Transverse colon (tissue), 4 donors: ENCODE results near the gene SLC25A23. TPM values are rescaled to one million over a fixed set of nuclear protein-coding genes. Genes with fewer than 3 reads are reported as not detected.

Experiments used
- DNase-seq: peaks from one replicate; pipeline ENCODE4 v3.0.0-alpha.2; 2019
- H3K27ac ChIP-seq, 4 donors: fragments of 200-600 bp; sonication (generic); 2 replicates each; pipeline ENCODE4 v1.5.1; 2016 to 2018; ENCODE audit warnings: inconsistent platforms in 4 of 4
- H3K27me3 ChIP-seq: fragments of 200-600 bp; sonication (generic); 2 replicates; pipeline ENCODE4 v1.5.1; 2017; ENCODE audit warnings: inconsistent platforms
- H3K36me3 ChIP-seq, 4 donors: fragments of 200-600 bp; sonication (generic); 2 replicates each; pipeline ENCODE4 v1.5.1; 2017 to 2019; ENCODE audit warnings: inconsistent platforms in 4 of 4
- H3K4me1 ChIP-seq, 4 donors: fragments of 200-600 bp; sonication (generic); 2 replicates each; pipeline ENCODE4 v1.5.1; 2017 to 2020; ENCODE audit warnings: inconsistent platforms in 4 of 4
- H3K4me3 ChIP-seq, 4 donors: fragments of 200-600 bp; sonication (generic); 1 replicate in 1 of 4; 2 replicates in 3 of 4; pipeline versions ENCODE4 v1.5.1 to v1.6.1; 2017 to 2019; ENCODE audit warnings: inconsistent platforms in 4 of 4
- H3K9me3 ChIP-seq, 2 donors: fragments of 200-600 bp; sonication (generic); 2 replicates each; pipeline ENCODE4 v1.5.1; 2017 to 2019; ENCODE audit warnings: inconsistent platforms in 2 of 2
- CTCF ChIP-seq, 5 experiments: fragments of 200-600 bp in 3 of 5; fragments of 450-650 bp in 2 of 5; sonication (generic) in 3 of 5; IDR thresholded peaks; 1 replicate in 2 of 5; 2 replicates in 3 of 5; pipeline ENCODE4 v1.5.1; 2016 to 2017; ENCODE audit warnings: antibody characterized with exemption in 5 of 5, inconsistent platforms in 3 of 5, mild to moderate bottlenecking in 2 of 5, moderate library complexity in 1 of 5
- EP300 ChIP-seq: sonication (generic); formaldehyde crosslinking; IDR thresholded peaks from one replicate; pipeline ENCODE4 v1.6.1; 2017; ENCODE audit warnings: antibody characterized with exemption, low read depth
- POLR2A ChIP-seq: fragments of 450-650 bp; IDR thresholded peaks from one replicate; pipeline ENCODE4 v1.6.1; 2016; ENCODE audit warnings: antibody characterized with exemption, mild to moderate bottlenecking, moderate library complexity
- POLR2AphosphoS5 ChIP-seq, 3 donors: sonication (generic); formaldehyde crosslinking; IDR thresholded peaks; one replicate each; pipeline ENCODE4 v1.6.1; 2016; ENCODE audit warnings: antibody characterized with exemption in 3 of 3
- WGBS, 2 donors: methylation state at CpG; one replicate each; pipeline ENCODE4 v1.1.5; 2018; ENCODE audit warnings: low coverage in 1 of 2; 5-methylcytosine and 5-hydroxymethylcytosine counted together
- in situ Hi-C, 4 donors: fragments of 200-750 bp; cut with MboI; loops; one replicate each; pipeline versions ENCODE4 v1.15.0 to v1.15.1; 2017; ENCODE audit warnings: low sequenced_read_pairs in 3 of 4, low pct_ligation_motif_present in 1 of 4, low pct_unique_long_range_greater_than_20kb in 1 of 4
- intact Hi-C: fragments of 100-400 bp; cut with DNase I; formaldehyde crosslinking; loops from one replicate; pipeline ENCODE4 v1.15.1; 2023; ENCODE audit warnings: low total_unique reads
- total RNA-seq, 4 donors: library from RNA; depleted of rRNA; stranded (reverse); fragments of >200 nt; gene quantifications; one replicate each; pipeline ENCODE4 v1.1.0, GENCODE V29; 2016

SLC25A23 gene
- total RNA-seq, 4 donors from 2014 or later: 77.2 to 216 (median 171) TPM

- peaks cover 0 to 28% (median 7%) of the 10 kb centered on the region in 4 donors for H3K36me3 ChIP-seq
- peaks cover 9 to 21% (median 14%) of the 10 kb centered on the region in 4 donors for H3K4me1 ChIP-seq
- TF ChIP-seq POLR2AphosphoS5 (IDR thresholded peaks at IDR 0.05) (no peak), POLR2A (no peak), EP300 (no peak), CTCF (IDR thresholded peaks at IDR 0.05) (no peak)
- no peaks in the 10 kb centered on the region for H3K9me3 ChIP-seq
- in situ Hi-C loops: no loop called here
- no peak overlapping the region for H3K4me3 ChIP-seq
- H3K27ac ChIP-seq: no peak overlapping the region
- DNase-seq: no peak
- intact Hi-C loops: loop anchor here (5.0 kb wide), 1 partner anchor 1484 kb away; no protein-coding TSS in a partner anchor
- no peaks in the 10 kb centered on the region for H3K27me3 ChIP-seq
- 93 to 98% methylated on average over 3 to 15 of the region's 15 CpGs for WGBS, 2 donors
Measured at GRCh38 chr19:6455924-6456323, 3.7 kb downstream of the SLC25A23 start.

GRCh38 chr19:6453951-6454565 lies 5.5 kb downstream of the SLC25A23 start:
- TF ChIP-seq CTCF (IDR thresholded peaks at IDR 0.05): no peak
- no peak for TF ChIP-seq POLR2A
- TF ChIP-seq EP300: no peak
- no peak for TF ChIP-seq POLR2AphosphoS5 (IDR thresholded peaks at IDR 0.05)
- in situ Hi-C loops (no loop called here), intact Hi-C loops (no loop called here)
- Histone ChIP-seq H3K27me3 (no peaks in the 10 kb centered on the region), H3K4me1 (peaks cover 9 to 13% (median 10%) of the 10 kb centered on the region in 4 donors), H3K4me3 (no peak overlapping the region), H3K27ac (no peak overlapping the region), H3K36me3 (peaks cover 0 to 28% (median 7%) of the 10 kb centered on the region in 4 donors), H3K9me3 (no peaks in the 10 kb centered on the region)
- 99% methylated on average over 11 of the region's 11 CpGs; no CpG with 5 or more reads in 1 of the 2 donors for WGBS, 2 donors
- DNase-seq: no peak

GRCh38 chr19:6452899-6453298 lies 6.7 kb downstream of the SLC25A23 start:
- Histone ChIP-seq H3K36me3 (peaks cover 0 to 28% (median 7%) of the 10 kb centered on the region in 4 donors), H3K9me3 (no peaks in the 10 kb centered on the region), H3K4me3 (no peak overlapping the region), H3K27ac (no peak overlapping the region), H3K4me1 (peaks cover 0 to 1% (median 0%) of the 10 kb centered on the region in 4 donors), H3K27me3 (no peaks in the 10 kb centered on the region)
- intact Hi-C loops (no loop called here), in situ Hi-C loops (no loop called here)
- no peak for DNase-seq
- 94 to 99% methylated on average over 2 of the region's 2 CpGs for WGBS, 2 donors
- TF ChIP-seq CTCF (IDR thresholded peaks at IDR 0.05) (no peak), POLR2AphosphoS5 (IDR thresholded peaks at IDR 0.05) (no peak), POLR2A (no peak), EP300 (no peak)

- H3K4me1 ChIP-seq: no peaks in the 10 kb centered on the region
- in situ Hi-C loops (no loop called here), intact Hi-C loops (no loop called here)
- WGBS, 2 donors: 94 to 100% methylated on average over 1 to 19 of the region's 19 CpGs
- TF ChIP-seq EP300 (no peak), POLR2A (no peak), CTCF (IDR thresholded peaks at IDR 0.05) (no peak), POLR2AphosphoS5 (IDR thresholded peaks at IDR 0.05) (no peak)
- DNase-seq: no peak
- H3K4me3 ChIP-seq: no peak overlapping the region
- H3K9me3 ChIP-seq: no peaks in the 10 kb centered on the region
- no peaks in the 10 kb centered on the region for H3K27me3 ChIP-seq
- H3K27ac ChIP-seq: no peak overlapping the region
- H3K36me3 ChIP-seq: peaks cover 0 to 28% (median 7%) of the 10 kb centered on the region in 4 donors
Measured at GRCh38 chr19:6452223-6452614, 7.4 kb downstream of the SLC25A23 start.
